ENCODE results near the gene NIN.

- TF ChIP-seq, protein P1, sequence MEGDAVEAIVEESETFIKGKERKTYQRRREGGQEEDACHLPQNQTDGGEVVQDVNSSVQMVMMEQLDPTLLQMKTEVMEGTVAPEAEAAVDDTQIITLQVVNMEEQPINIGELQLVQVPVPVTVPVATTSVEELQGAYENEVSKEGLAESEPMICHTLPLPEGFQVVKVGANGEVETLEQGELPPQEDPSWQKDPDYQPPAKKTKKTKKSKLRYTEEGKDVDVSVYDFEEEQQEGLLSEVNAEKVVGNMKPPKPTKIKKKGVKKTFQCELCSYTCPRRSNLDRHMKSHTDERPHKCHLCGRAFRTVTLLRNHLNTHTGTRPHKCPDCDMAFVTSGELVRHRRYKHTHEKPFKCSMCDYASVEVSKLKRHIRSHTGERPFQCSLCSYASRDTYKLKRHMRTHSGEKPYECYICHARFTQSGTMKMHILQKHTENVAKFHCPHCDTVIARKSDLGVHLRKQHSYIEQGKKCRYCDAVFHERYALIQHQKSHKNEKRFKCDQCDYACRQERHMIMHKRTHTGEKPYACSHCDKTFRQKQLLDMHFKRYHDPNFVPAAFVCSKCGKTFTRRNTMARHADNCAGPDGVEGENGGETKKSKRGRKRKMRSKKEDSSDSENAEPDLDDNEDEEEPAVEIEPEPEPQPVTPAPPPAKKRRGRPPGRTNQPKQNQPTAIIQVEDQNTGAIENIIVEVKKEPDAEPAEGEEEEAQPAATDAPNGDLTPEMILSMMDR (IDR thresholded peaks at IDR 0.05 in 8 of 11, conservative IDR thresholded peaks at IDR 0.05 in 3 of 11): no peak
- TF ChIP-seq POLR2A (IDR thresholded peaks at IDR 0.05) (no peak), POLR2AphosphoS5 (IDR thresholded peaks at IDR 0.05) (no peak)
Measured at GRCh38 chr14:50762001-50762930, 68.7 kb downstream of the NIN start.
